Measurements from ENCODE around the gene SH2D4B. TPM values are rescaled to one million over a fixed set of nuclear protein-coding genes. Genes with fewer than 3 reads are reported as not detected.

Gene SH2D4B
- total RNA-seq, 4 donors from 2014 or later: 0.26 to 0.42 TPM; not detected in 2

DNA sequence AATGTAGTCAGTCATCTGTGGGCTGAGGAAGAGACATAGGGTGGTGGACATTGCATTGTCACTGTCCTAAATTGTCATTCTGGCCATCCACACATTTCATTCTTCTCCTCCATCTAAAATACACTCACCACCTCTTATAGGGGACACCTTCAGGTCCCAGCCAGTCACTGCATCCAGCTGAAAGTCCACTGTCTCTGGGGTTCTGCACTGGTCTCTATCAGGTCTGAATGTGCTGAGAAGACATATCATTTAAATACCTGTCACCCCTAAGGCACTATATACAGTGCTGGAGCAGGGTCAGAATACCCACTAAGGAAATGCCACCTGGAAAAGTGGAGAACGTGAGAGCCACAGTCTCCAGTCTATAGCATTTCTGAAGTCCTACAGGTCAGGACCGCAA is 29.6 kb downstream of the SH2D4B start:
- H3K27me3 ChIP-seq: peaks cover 0 to 3% (median 0%) of the 10 kb centered on the region in 4 donors
- H3K4me1 ChIP-seq: no peaks in the 10 kb centered on the region
- no peak for DNase-seq (ENCODE audit: extremely low spot score)
- H3K9me3 ChIP-seq: no peaks in the 10 kb centered on the region
- no peak overlapping the region for H3K27ac ChIP-seq (replicated peaks in 1 of 4)
- no peak overlapping the region for H3K4me3 ChIP-seq
- intact Hi-C loops (cut with DNase I): no loop called here
- no peaks in the 10 kb centered on the region for H3K36me3 ChIP-seq
- 86% methylated on average over 1 of the region's 2 CpGs for WGBS
- TF ChIP-seq, protein P1, sequence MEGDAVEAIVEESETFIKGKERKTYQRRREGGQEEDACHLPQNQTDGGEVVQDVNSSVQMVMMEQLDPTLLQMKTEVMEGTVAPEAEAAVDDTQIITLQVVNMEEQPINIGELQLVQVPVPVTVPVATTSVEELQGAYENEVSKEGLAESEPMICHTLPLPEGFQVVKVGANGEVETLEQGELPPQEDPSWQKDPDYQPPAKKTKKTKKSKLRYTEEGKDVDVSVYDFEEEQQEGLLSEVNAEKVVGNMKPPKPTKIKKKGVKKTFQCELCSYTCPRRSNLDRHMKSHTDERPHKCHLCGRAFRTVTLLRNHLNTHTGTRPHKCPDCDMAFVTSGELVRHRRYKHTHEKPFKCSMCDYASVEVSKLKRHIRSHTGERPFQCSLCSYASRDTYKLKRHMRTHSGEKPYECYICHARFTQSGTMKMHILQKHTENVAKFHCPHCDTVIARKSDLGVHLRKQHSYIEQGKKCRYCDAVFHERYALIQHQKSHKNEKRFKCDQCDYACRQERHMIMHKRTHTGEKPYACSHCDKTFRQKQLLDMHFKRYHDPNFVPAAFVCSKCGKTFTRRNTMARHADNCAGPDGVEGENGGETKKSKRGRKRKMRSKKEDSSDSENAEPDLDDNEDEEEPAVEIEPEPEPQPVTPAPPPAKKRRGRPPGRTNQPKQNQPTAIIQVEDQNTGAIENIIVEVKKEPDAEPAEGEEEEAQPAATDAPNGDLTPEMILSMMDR (IDR thresholded peaks at IDR 0.05): no peak
- TF ChIP-seq POLR2A (IDR thresholded peaks at IDR 0.05; ENCODE audit: low read depth): no peak
- TF ChIP-seq POLR2AphosphoS5 (IDR thresholded peaks at IDR 0.05): no peak
- no peak for TF ChIP-seq EP300 (IDR thresholded peaks at IDR 0.05)

DNA sequence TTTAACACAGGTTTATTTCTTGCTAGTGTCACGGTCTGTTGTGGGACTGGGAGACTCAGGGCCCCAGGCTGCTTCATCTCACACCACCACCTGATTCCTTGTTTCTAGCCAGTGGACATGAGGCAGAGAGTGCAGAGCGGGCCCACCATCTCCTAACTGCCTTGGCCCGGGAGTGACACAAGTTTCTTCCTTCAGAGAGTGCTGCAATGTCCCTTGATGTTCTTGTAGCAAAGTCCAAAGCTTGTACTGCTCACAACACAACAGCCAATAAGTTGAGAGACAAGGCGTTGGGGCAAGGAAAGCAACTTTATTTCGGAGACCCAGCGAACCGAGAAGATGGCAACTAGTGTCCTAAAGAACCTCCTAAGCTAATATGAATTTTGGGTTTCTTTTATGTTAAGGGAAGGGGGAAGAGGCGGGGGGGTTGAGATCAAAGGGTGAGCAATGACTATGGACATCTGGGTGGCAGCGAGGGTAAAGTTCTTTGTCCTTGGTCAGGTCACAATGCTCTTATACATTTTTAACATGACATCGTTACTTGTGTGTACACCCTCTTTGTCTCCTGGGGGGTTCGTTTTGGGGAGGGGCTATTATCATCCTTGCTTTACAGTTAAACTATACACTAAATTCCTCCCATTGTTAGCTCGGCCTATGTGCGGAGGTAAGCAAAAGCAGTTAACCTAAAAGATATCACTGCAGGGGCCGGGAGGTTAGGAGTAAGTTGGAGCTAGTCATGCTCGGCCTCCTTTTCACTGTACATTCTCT is 31.6 kb downstream of the SH2D4B start:
- H3K27ac ChIP-seq (replicated peaks in 1 of 4): no peak overlapping the region
- DNase-seq (ENCODE audit: extremely low spot score): peak; percentile 81
- no peak overlapping the region for H3K4me3 ChIP-seq
- intact Hi-C loops (cut with DNase I): no loop called here
- WGBS: 87% methylated on average over 15 of the region's 15 CpGs
- TF ChIP-seq, protein P1 (IDR thresholded peaks at IDR 0.05): no peak
- TF ChIP-seq POLR2AphosphoS5 (IDR thresholded peaks at IDR 0.05) (no peak), POLR2A (IDR thresholded peaks at IDR 0.05; ENCODE audit: low read depth) (no peak), EP300 (IDR thresholded peaks at IDR 0.05) (no peak)
- no peaks in the 10 kb centered on the region for H3K4me1 ChIP-seq
- peaks cover 0 to 3% (median 0%) of the 10 kb centered on the region in 4 donors for H3K27me3 ChIP-seq
- H3K36me3 ChIP-seq: no peaks in the 10 kb centered on the region
- H3K9me3 ChIP-seq: no peaks in the 10 kb centered on the region

DNA sequence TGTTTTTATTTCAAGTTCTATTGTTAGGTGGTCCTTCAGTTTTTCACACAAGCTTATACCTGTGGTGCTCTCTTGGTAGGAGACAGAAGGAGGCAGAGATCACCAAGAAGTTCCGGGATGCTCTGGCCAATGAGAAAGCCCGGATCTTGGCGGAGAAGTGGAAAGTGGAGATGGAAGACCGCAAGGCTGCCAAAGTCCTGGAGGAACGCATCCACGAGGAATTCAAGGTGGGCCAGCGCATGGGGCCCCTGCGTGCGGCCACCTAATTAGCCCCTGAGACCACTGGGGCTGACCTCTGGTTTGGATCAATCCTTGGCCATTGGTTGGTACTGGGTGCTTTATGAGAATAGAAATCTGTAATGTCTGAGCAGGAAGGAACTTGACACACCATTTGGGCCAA is 33.6 kb downstream of the SH2D4B start:
- H3K27me3 ChIP-seq: peaks cover 0 to 2% (median 0%) of the 10 kb centered on the region in 4 donors
- no peak overlapping the region for H3K4me3 ChIP-seq
- H3K36me3 ChIP-seq: no peaks in the 10 kb centered on the region
- no peaks in the 10 kb centered on the region for H3K4me1 ChIP-seq
- peak; percentile 72 for DNase-seq (ENCODE audit: extremely low spot score)
- WGBS: 93% methylated on average over 9 of the region's 9 CpGs
- H3K9me3 ChIP-seq: peaks cover 0 to 1% (median 0%) of the 10 kb centered on the region in 4 donors
- intact Hi-C loops (cut with DNase I): no loop called here
- TF ChIP-seq POLR2AphosphoS5 (IDR thresholded peaks at IDR 0.05): no peak
- TF ChIP-seq POLR2A (IDR thresholded peaks at IDR 0.05; ENCODE audit: low read depth): no peak
- no peak overlapping the region for H3K27ac ChIP-seq (replicated peaks in 1 of 4)

DNA sequence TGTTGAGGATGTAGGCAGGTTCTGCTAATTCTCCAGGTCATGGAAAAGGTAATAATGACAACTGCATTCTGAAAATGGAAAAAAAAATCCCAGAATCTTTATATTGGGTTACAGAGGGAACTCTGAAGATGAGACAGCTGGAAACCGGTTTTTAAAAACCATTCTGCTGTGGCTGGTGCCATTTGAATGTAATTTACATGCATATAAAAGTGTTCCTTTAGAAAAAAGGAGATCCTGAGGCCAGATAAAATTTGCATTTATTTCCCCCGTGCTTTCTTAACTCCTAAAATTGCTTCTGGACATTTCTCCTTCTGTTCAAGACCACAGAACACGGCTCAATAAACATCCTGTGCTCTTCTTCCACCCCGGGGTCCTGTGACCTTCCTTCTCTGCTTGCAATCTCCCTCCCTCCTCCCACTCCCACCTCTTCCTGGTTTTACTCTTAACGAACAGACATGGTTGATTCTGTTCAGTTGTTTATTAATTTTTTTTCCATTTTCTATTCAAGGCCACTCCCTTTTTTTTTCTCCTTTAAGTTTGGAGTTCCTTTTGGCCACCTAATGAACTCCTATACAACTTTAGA is 41.6 kb downstream of the SH2D4B start:
- H3K4me1 ChIP-seq: no peaks in the 10 kb centered on the region
- TF ChIP-seq, protein P1 (IDR thresholded peaks at IDR 0.05): no peak
- no peak for TF ChIP-seq EP300 (IDR thresholded peaks at IDR 0.05)
- no peaks in the 10 kb centered on the region for H3K36me3 ChIP-seq
- H3K27ac ChIP-seq (replicated peaks in 1 of 4): no peak overlapping the region
- no peak for DNase-seq (ENCODE audit: extremely low spot score)
- intact Hi-C loops (cut with DNase I): no loop called here
- peaks cover 0 to 10% (median 7%) of the 10 kb centered on the region in 4 donors for H3K9me3 ChIP-seq
- WGBS: 41% methylated on average over 5 of the region's 5 CpGs
- H3K27me3 ChIP-seq: no peaks in the 10 kb centered on the region
- H3K4me3 ChIP-seq: no peak overlapping the region

DNA sequence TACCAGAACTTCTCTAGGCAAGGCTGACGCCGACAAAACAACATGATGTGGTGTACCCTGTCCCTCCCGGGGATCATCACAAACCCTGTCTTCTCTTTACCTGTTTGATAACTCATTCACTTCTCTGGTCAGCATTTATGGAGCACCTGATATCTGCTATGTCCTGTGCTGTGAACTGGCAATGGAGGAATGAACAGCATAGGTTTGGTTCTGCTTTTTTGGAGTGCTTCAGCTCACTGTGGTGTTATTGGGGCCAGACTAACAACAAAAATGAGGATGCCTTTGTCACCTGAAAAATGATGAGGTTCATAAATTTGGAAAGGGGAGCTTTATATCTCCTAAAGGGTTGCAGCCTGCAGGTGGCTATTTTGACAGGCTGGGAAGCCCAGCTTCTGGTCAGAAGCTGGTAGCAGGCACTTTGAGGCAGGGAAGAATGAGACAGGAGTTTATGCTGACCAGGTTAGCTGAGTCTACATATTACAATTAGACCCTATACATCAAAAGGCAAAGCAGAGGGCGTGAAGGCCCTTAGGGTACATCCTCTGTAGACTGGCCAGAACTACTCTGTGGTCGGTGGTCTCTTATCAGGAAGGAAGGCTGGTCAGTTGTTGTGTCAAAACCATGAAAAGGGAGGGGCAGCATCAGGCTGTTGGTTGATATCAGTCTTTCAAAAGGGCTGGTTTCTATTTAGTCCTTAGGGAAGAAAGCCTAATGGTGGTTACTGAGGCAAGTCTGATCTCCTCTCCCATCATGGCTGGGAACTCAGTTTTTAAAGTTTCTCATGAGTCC is 42.3 kb downstream of the SH2D4B start:
- no peaks in the 10 kb centered on the region for H3K4me1 ChIP-seq
- H3K9me3 ChIP-seq: peaks cover 0 to 10% (median 7%) of the 10 kb centered on the region in 4 donors
- H3K4me3 ChIP-seq: no peak overlapping the region
- intact Hi-C loops (cut with DNase I): no loop called here
- 75% methylated on average over 5 of the region's 5 CpGs for WGBS
- TF ChIP-seq POLR2A (IDR thresholded peaks at IDR 0.05; ENCODE audit: low read depth) (no peak), POLR2AphosphoS5 (IDR thresholded peaks at IDR 0.05) (no peak), EP300 (IDR thresholded peaks at IDR 0.05) (no peak)
- TF ChIP-seq, protein P1 (IDR thresholded peaks at IDR 0.05): no peak
- peak; percentile 68 for DNase-seq (ENCODE audit: extremely low spot score)
- H3K27me3 ChIP-seq: no peaks in the 10 kb centered on the region
- H3K27ac ChIP-seq (replicated peaks in 1 of 4): no peak overlapping the region
- no peaks in the 10 kb centered on the region for H3K36me3 ChIP-seq
